H9 (cell line): ENCODE results near the gene DOCK11. TPM values are rescaled to one million over a fixed set of nuclear protein-coding genes. Genes with fewer than 3 reads are reported as not detected.

Experiments used
- DNase-seq: peaks from one replicate; pipeline ENCODE4 v3.0.0-alpha.2; 2017
- H2AFZ ChIP-seq: one replicate; pipeline ENCODE4 v1.6.1; 2013; ENCODE audit warnings: mild to moderate bottlenecking, low read length, control low read depth, moderate library complexity
- H2AK5ac ChIP-seq: 2 replicates; pipeline ENCODE4 v1.6.1; 2013; ENCODE audit warnings: low read length, control low read depth, mixed read lengths; ENCODE audit not compliant: insufficient read length
- H2BK120ac ChIP-seq: one replicate; pipeline ENCODE4 v1.6.1; 2013; ENCODE audit warnings: low read depth, mild to moderate bottlenecking, low read length, control low read depth, inconsistent platforms; ENCODE audit not compliant: poor library complexity, severe bottlenecking
- H2BK12ac ChIP-seq: 2 replicates; pipeline ENCODE4 v1.6.1; 2013; ENCODE audit warnings: low read length, control low read depth, mixed read lengths, low read depth; ENCODE audit not compliant: insufficient read length
- H2BK15ac ChIP-seq: 2 replicates; pipeline ENCODE4 v1.6.1; 2013; ENCODE audit warnings: low read depth, low read length, control low read depth
- H2BK20ac ChIP-seq: one replicate; pipeline ENCODE4 v1.6.1; 2013; ENCODE audit warnings: low read depth, mild to moderate bottlenecking, low read length, control low read depth, inconsistent platforms; ENCODE audit not compliant: poor library complexity, severe bottlenecking
- H2BK5ac ChIP-seq: 2 replicates; pipeline ENCODE4 v1.6.1; 2013; ENCODE audit warnings: low read length, control low read depth, mixed read lengths; ENCODE audit not compliant: insufficient read length
- H3K14ac ChIP-seq: 2 replicates; pipeline ENCODE4 v1.6.1; 2013; ENCODE audit warnings: low read length, control low read depth; ENCODE audit not compliant: insufficient read depth
- H3K18ac ChIP-seq: 2 replicates; pipeline ENCODE4 v1.6.1; 2013; ENCODE audit warnings: low read depth, mild to moderate bottlenecking, mixed read lengths, low read length, control low read depth; ENCODE audit not compliant: insufficient read length
- H3K23ac ChIP-seq: 2 replicates; pipeline ENCODE4 v1.6.1; 2013; ENCODE audit warnings: low read length, control low read depth, mixed read lengths, low read depth; ENCODE audit not compliant: insufficient read length
- H3K23me2 ChIP-seq: 2 replicates; pipeline ENCODE4 v1.6.1; 2013; ENCODE audit warnings: low read depth, mild to moderate bottlenecking, mixed read lengths, low read length, control low read depth; ENCODE audit not compliant: insufficient read length, poor library complexity, severe bottlenecking
- H3K27ac ChIP-seq: 2 replicates; pipeline ENCODE4 v1.5.1; 2013; ENCODE audit warnings: low read length, control low read depth, mixed read lengths, low read depth; ENCODE audit not compliant: insufficient read length
- H3K27me3 ChIP-seq: 2 replicates; pipeline ENCODE4 v1.6.1; 2013; ENCODE audit warnings: low read length, control low read depth, inconsistent platforms; ENCODE audit not compliant: insufficient read depth
- H3K4ac ChIP-seq: 2 replicates; pipeline ENCODE4 v1.6.1; 2013; ENCODE audit warnings: low read depth, mild to moderate bottlenecking, control low read depth, inconsistent platforms, low read length, moderate library complexity
- H3K4me1 ChIP-seq: 2 replicates; pipeline ENCODE4 v1.6.1; 2013; ENCODE audit warnings: low read length, control low read depth, inconsistent platforms; ENCODE audit not compliant: insufficient read depth
- H3K4me2 ChIP-seq: 2 replicates; pipeline ENCODE4 v1.6.1; 2013; ENCODE audit warnings: low read length, control low read depth, mixed read lengths; ENCODE audit not compliant: insufficient read length, insufficient read depth
- H3K56ac ChIP-seq: 2 replicates; pipeline ENCODE4 v1.6.1; 2013; ENCODE audit warnings: low read depth, mild to moderate bottlenecking, mixed read lengths, low read length, control low read depth; ENCODE audit not compliant: insufficient read length
- H3K79me1 ChIP-seq: 2 replicates; pipeline ENCODE4 v1.6.1; 2013; ENCODE audit warnings: low read depth, mild to moderate bottlenecking, moderate library complexity, low read length, control low read depth, inconsistent platforms; ENCODE audit not compliant: insufficient read depth, poor library complexity, severe bottlenecking
- H3K79me2 ChIP-seq: 2 replicates; pipeline ENCODE4 v1.6.1; 2013; ENCODE audit warnings: low read length, control low read depth, inconsistent platforms; ENCODE audit not compliant: insufficient read depth
- H3K9ac ChIP-seq: 2 replicates; pipeline ENCODE4 v1.6.1; 2013; ENCODE audit warnings: low read length, control low read depth, mixed read lengths; ENCODE audit not compliant: insufficient read length; ENCODE audit errors: extremely low read depth
- H3K9me3 ChIP-seq: one replicate; pipeline ENCODE4 v1.6.1; 2013; ENCODE audit warnings: low read depth, low read length, inconsistent platforms; ENCODE audit not compliant: control insufficient read depth
- H3T11ph ChIP-seq: one replicate; pipeline ENCODE4 v1.6.1; 2013; ENCODE audit warnings: mild to moderate bottlenecking, low read length, control low read depth, inconsistent platforms
- H4K20me1 ChIP-seq: one replicate; pipeline ENCODE4 v1.6.1; 2013; ENCODE audit not compliant: control insufficient read depth, insufficient read length, insufficient read depth
- H4K5ac ChIP-seq: 2 replicates; pipeline ENCODE4 v1.6.1; 2013; ENCODE audit warnings: low read depth, mild to moderate bottlenecking, mixed read lengths, low read length, control low read depth; ENCODE audit not compliant: insufficient read length
- H4K8ac ChIP-seq: replicated peaks from 2 replicates; pipeline ENCODE4 v1.6.1; 2013; ENCODE audit warnings: low read length, control low read depth, mixed read lengths, low read depth; ENCODE audit not compliant: insufficient read length
- H4K91ac ChIP-seq: 2 replicates; pipeline ENCODE4 v1.6.1; 2013; ENCODE audit warnings: low read depth, mild to moderate bottlenecking, moderate library complexity, mixed read lengths, low read length, control low read depth; ENCODE audit not compliant: insufficient read length
- H3K27ac Mint-ChIP-seq, 3 experiments: 2 replicates in 2 of 3; 3 replicates in 1 of 3; pipeline ENCODE4 v1.8.0; 2020 to 2021; ENCODE audit warnings: mixed read lengths in 3 of 3, mild to moderate bottlenecking in 1 of 3, moderate library complexity in 1 of 3
- H3K27me3 Mint-ChIP-seq: 2 replicates; pipeline ENCODE4 v1.8.0; 2021; ENCODE audit warnings: low read depth, mild to moderate bottlenecking, moderate library complexity, mixed read lengths
- H3K36me3 Mint-ChIP-seq, 3 experiments: 2 replicates in 2 of 3; 3 replicates in 1 of 3; pipeline ENCODE4 v1.8.0; 2020 to 2021; ENCODE audit warnings: low read depth in 3 of 3, mixed read lengths in 3 of 3; ENCODE audit not compliant: insufficient read depth in 1 of 3
- H3K4me1 Mint-ChIP-seq, 2 experiments: 2 replicates each; pipeline ENCODE4 v1.8.0; 2020; ENCODE audit warnings: mixed read lengths in 2 of 2
- H3K4me3 Mint-ChIP-seq, 2 experiments: 2 replicates in 1 of 2; 3 replicates in 1 of 2; pipeline ENCODE4 v1.8.0; 2020 to 2021; ENCODE audit warnings: mild to moderate bottlenecking in 2 of 2, mixed read lengths in 2 of 2, moderate library complexity in 1 of 2
- H3K9me3 Mint-ChIP-seq, 2 experiments: 2 replicates in 1 of 2; 3 replicates in 1 of 2; pipeline ENCODE4 v1.8.0; 2020; ENCODE audit warnings: mild to moderate bottlenecking in 2 of 2, mixed read lengths in 2 of 2, moderate library complexity in 1 of 2
- WGBS: extraction: QIAGEN DNeasy Blood & Tissue Kit; methylation state at CpG from one replicate; pipeline ENCODE4 v1.1.7; 2013; ENCODE audit warnings: missing lambda C conversion rate, low lambda C conversion rate, mixed read lengths; ENCODE audit not compliant: insufficient read length; ENCODE audit errors: extremely low coverage; 5-methylcytosine and 5-hydroxymethylcytosine counted together
- total RNA-seq: library from RNA; stranded (reverse); gene quantifications from 2 replicates; pipeline ENCODE4 v1.2.1, GENCODE V29; 2021
- TF ChIP-seq, protein P1 (sequence below): fragments of 200-600 bp; sonication (generic); conservative IDR thresholded peaks from 3 replicates; pipeline ENCODE4 v1.8.0; 2021; ENCODE audit warnings: antibody characterized with exemption, mild to moderate bottlenecking

The DOCK11 gene
- total RNA-seq, 1 experiment from 2014 or later = 6.2 TPM

DNA sequence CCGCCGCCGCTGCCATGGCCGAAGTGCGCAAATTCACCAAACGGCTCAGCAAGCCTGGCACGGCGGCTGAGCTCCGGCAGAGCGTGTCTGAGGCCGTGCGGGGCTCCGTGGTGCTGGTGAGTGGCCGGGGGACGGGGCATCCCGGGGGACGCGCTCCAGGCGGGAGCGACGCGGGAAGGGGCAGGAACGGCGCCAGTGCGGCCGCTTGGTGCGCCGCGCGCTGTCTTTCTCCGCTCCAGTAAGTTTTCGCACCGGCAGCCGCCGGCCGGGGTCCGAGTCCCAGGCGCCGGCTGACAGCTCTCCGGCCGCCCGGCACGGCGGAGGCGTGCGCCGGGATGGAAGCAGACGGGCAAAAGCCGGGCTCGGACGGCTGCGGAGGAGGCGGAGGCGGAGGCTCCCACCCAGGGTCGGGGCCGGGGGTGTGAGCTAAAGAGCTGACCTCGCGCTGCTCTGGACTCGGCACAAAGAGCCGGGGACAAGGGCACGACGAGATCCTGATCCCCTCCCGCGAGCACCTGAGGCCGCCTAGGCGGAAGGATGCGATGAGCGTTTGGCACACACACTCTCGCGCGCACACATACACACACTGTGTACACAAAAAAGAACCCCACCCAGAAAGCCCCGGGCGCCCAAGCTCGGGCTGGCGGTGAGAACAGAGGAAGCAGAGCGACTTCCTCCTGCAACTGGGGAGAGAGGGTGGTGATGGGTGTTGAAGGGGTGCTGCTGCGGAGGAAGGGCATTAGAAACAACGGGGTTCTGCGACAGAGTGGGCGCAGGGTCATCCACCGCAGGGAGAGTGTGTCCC, 545 bp downstream of the DOCK11 start:
- Histone ChIP-seq H3K56ac (no peak overlapping the region), H3K4me2 (peak overlapping the region; percentile 55), H4K8ac (no peak overlapping the region), H4K20me1 (no peaks in the 10 kb centered on the region), H3K79me2 (no peaks in the 10 kb centered on the region), H2AFZ (no peak overlapping the region), H3T11ph (no peak overlapping the region), H3K14ac (no peak overlapping the region; the same call in 1 of the 2 replicates), H3K79me1 (no peaks in the 10 kb centered on the region), H3K9ac (peak overlapping the region; percentile 55), H3K9me3 (peaks cover 20% of the 10 kb centered on the region), H2BK15ac (no peak overlapping the region), H3K18ac (no peak overlapping the region), H3K4me1 (peaks cover 2% of the 10 kb centered on the region; the same call in 1 of the 2 replicates), H2BK20ac (no peak overlapping the region), H3K27me3 (peaks cover 6% of the 10 kb centered on the region; the same call in 1 of the 2 replicates), H2BK12ac (no peak overlapping the region), H3K4ac (no peak overlapping the region), H2BK5ac (no peak overlapping the region), H3K23me2 (peaks cover 9% of the 10 kb centered on the region), H3K27ac (no peak overlapping the region), H2AK5ac (no peak overlapping the region), H4K91ac (no peak overlapping the region), H4K5ac (no peak overlapping the region), H3K23ac (no peak overlapping the region), H2BK120ac (no peak overlapping the region)
- Mint-ChIP-seq H3K4me1 (peaks cover 19 to 25% of the 10 kb centered on the region in 2 experiments), H3K36me3 (peaks cover 2 to 5% (median 3%) of the 10 kb centered on the region in 3 experiments; a peak in 4 of 7 replicates), H3K9me3 (peaks cover 9 to 59% of the 10 kb centered on the region in 2 experiments; a peak in 4 of 5 replicates), H3K27me3 (peaks cover 33% of the 10 kb centered on the region), H3K4me3 (peak overlapping the region; percentile 74 to 95), H3K27ac (peak overlapping the region in 1 of 3 experiments; percentile 76; a peak in 1 of 7 replicates)
- TF ChIP-seq, protein P1, sequence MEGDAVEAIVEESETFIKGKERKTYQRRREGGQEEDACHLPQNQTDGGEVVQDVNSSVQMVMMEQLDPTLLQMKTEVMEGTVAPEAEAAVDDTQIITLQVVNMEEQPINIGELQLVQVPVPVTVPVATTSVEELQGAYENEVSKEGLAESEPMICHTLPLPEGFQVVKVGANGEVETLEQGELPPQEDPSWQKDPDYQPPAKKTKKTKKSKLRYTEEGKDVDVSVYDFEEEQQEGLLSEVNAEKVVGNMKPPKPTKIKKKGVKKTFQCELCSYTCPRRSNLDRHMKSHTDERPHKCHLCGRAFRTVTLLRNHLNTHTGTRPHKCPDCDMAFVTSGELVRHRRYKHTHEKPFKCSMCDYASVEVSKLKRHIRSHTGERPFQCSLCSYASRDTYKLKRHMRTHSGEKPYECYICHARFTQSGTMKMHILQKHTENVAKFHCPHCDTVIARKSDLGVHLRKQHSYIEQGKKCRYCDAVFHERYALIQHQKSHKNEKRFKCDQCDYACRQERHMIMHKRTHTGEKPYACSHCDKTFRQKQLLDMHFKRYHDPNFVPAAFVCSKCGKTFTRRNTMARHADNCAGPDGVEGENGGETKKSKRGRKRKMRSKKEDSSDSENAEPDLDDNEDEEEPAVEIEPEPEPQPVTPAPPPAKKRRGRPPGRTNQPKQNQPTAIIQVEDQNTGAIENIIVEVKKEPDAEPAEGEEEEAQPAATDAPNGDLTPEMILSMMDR = no peak
- no CpG with 5 or more reads among the region's 81 CpGs for WGBS
- peak; percentile 34 for DNase-seq
